NCI-H1436 (cell line): ENCODE data around the gene STK24.

Experiments
- DNase-seq: peaks from one replicate; lab custom pipeline; 2025; lab: John Stamatoyannopoulos, UW

STK24 gene

GRCh38 chr13:98406971-98407370, 169.9 kb downstream of the STK24 start:
- DNase-seq = no peak

- no peak for DNase-seq
These were observed 170.5 kb downstream of the STK24 start for GRCh38 chr13:98406427-98406826.

DNA sequence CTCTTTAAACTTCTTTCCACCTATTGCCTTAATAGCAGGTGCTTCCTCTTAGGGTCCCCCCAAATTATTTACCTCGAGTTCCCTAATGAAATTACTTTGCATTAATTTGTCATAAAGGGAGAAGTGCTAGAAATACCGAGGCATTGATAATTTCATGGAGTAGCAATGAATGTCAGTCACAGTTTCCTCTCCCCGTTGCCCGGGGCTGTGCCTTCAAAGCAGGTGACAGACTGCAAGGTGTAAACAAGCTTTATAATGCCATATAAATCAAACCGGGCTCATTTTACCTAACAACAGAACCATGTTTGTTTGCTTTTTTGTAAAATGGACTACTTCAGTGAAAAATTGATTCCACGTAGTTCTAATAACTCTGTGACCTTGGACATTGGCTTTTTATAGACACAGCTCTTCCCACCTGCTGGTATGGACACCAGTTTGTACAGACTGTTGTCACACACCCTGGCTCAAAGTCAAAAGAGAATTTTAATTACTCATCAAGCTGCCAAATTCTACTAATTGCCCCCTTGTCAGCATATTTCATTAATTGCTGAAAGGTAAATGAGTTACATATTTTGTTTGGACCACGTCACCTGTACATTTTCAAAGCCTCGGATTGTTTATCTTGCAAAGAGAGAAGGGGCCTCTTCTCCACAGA, 171.1 kb downstream of the STK24 start:
- peak; percentile 46 for DNase-seq

- peak; percentile 69 for DNase-seq
These were observed 171.8 kb downstream of the STK24 start for GRCh38 chr13:98405107-98405571.

DNA sequence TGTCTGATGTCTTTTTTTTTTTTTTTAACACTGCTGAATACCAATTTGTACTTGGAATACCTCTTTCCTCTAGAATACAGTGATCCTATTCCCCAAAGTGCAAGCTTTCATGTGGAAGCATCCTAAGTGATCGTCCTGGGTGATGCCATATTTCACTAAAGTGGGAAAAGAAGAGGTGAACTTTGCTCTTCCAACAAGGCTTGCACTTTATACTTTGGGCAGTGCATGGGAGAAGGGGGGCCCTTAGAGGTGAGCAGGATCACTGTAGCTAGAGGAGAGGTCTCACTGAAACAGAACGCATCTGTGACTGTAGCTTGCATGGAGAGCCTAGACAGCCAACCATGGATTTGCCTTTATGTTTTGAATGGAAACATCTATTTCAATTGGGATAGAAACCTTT, 173.8 kb downstream of the STK24 start:
- no peak for DNase-seq

DNA sequence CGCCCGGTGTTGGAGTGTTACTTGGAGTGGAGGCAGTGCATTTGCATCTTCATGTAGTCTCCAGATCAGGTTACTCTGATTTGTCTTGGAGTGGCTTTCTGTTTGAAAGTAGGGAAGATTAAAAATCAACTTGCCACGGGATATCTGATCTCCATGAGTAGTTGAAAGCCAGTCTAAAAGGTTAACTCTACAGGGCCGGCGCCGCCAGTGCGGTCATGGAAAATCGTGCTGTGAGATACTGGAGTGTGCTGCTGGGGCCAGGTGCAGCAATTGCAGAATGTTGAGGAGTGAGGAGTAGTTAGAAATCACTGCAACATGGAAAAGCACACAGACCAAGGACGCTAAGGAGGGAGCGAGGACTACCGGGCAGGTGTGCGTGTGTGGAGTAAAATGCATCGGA, 175.0 kb downstream of the STK24 start:
- DNase-seq = no peak

DNA sequence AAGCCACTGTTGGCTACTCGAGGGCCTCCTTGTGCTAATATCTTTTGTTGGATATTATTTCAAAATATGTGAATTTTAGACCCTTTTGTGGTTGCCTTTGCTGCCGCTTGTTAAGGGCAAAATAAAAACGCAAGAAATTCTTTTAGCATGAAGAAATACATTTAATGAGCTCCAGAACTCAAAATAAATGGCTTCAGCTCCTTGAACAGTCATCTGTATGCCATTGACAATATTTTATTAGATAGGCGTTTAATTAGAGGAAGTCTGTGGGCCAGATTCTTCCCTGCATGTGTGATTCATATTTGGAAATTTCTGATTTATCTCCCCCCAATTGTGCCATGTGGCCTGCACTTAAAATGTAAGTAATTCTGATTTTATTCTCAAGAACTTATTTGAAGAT, 177.2 kb downstream of the STK24 start:
- no peak for DNase-seq

- DNase-seq = no peak
These were observed 178.3 kb downstream of the STK24 start for GRCh38 chr13:98398581-98398980.

- DNase-seq = no peak
These were observed 179.0 kb downstream of the STK24 start for GRCh38 chr13:98397861-98398260.

DNA sequence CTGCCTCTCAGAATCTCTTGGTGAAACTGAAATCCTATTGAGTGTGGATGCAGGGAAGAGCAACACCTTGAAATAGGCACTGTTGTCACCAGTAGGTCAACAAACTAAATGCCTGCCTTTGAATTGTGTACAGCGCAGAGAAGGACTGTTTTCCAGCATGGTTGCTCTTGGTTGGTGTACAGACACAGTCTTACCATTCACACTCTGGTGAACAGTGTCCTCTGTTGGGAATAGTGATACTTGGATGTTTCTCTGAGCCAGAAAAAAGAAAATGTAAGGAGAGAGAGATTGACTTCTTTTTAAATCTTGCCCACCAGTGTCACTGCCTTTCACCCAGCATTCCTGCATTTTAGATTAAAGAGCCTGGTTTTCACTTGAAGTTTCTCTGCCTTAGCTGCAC, 179.7 kb downstream of the STK24 start:
- DNase-seq = no peak

DNA sequence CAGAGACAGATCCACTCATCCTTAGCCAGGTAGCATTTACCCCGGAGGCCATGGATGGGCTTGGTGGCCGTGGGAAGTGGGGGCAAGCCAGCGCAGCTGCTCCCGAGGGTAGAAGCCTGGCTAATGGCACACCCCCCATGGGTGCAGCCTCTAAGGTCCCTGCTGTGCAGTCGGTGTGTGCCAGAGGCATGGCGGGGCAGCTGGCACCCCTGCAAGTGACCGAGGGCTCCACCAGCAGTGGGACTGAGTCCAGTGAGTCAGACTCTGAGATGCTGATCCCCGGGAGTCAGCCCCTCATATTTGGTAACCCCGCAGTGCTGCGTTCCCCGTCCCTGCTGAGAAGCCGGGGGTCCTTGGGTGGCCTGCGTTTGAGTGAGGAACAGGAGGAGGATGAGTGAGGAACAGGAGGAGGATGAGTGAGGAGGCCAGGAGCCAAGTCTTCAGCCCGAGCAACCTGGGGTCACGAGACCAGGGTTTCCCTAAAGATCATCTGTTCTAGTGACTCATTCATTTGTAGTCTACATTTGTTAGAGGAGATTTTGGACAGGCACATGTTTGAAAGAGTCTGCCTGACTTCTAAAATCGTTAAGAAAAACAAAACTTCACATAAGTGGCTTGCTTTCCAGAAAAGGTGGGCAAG, 180.7 kb downstream of the STK24 start:
- no peak for DNase-seq
